CD14-positive monocyte (primary cell): Measurements from ENCODE around the gene NDUFS6. TPM values are rescaled to one million over a fixed set of nuclear protein-coding genes. Genes with fewer than 3 reads are reported as not detected.
A peak's percentile ranks its signal among the peaks of the same experiment; 100 is the strongest.

ENCODE experiments used
- DNase-seq, 3 donors: peaks; one replicate each; pipeline ENCODE4 v3.0.0-alpha.2; 2011 to 2022
- H2AFZ ChIP-seq: 2 replicates; pipeline ENCODE4 v1.6.0; 2012; ENCODE audit warnings: mild to moderate bottlenecking, low read depth, low read length, inconsistent platforms; ENCODE audit not compliant: insufficient read depth, poor library complexity, severe bottlenecking
- H3K27ac ChIP-seq, 2 donors: 1 replicate in 1 of 2; 2 replicates in 1 of 2; pipeline ENCODE4 v1.5.1; 2012 to 2013; ENCODE audit warnings: low read length in 2 of 2, control low read depth in 1 of 2, inconsistent platforms in 1 of 2, low read depth in 1 of 2, mild to moderate bottlenecking in 1 of 2
- H3K27me3 ChIP-seq, 2 donors: one replicate each; pipeline versions ENCODE4 v1.6.0 to v1.6.1; 2011 to 2013; ENCODE audit warnings: low read length in 2 of 2; ENCODE audit not compliant: control insufficient read depth in 2 of 2, insufficient read depth in 2 of 2
- H3K36me3 ChIP-seq, 2 donors: replicated peaks in 1 of 2; 1 replicate in 1 of 2; 2 replicates in 1 of 2; pipeline versions ENCODE4 v1.5.1 to v1.6.1; 2012 to 2013; ENCODE audit warnings: low read length in 2 of 2, control low read depth in 1 of 2, inconsistent platforms in 1 of 2, mild to moderate bottlenecking in 1 of 2; ENCODE audit not compliant: insufficient read depth in 2 of 2, control insufficient read depth in 1 of 2
- H3K4me1 ChIP-seq, 2 donors: 1 replicate in 1 of 2; 2 replicates in 1 of 2; pipeline versions ENCODE4 v1.5.1 to v1.6.1; 2012 to 2013; ENCODE audit warnings: low read length in 2 of 2, control low read depth in 1 of 2, inconsistent platforms in 1 of 2, mild to moderate bottlenecking in 1 of 2, moderate library complexity in 1 of 2; ENCODE audit not compliant: insufficient read depth in 2 of 2, control insufficient read depth in 1 of 2
- H3K4me2 ChIP-seq: replicated peaks from 2 replicates; pipeline ENCODE3; 2012; ENCODE audit warnings: low read length, moderate library complexity, mild to moderate bottlenecking; ENCODE audit not compliant: poor library complexity, severe bottlenecking; ENCODE audit errors: extremely low read depth
- H3K4me3 ChIP-seq, 3 experiments: fragments of 200-600 bp in 1 of 3; sonication (generic) in 1 of 3; replicated peaks in 1 of 3; 1 replicate in 2 of 3; 2 replicates in 1 of 3; pipeline ENCODE4 v1.5.1; 2011 to 2013; ENCODE audit warnings: low read length in 3 of 3, mild to moderate bottlenecking in 3 of 3, control low read depth in 2 of 3, low read depth in 2 of 3, inconsistent platforms in 1 of 3, moderate library complexity in 1 of 3
- H3K79me2 ChIP-seq: 2 replicates; pipeline ENCODE4 v1.6.0; 2012; ENCODE audit warnings: mild to moderate bottlenecking, control low read depth, inconsistent platforms, low read length, moderate library complexity; ENCODE audit not compliant: insufficient read depth
- H3K9ac ChIP-seq: 2 replicates; pipeline ENCODE4 v1.6.0; 2017; ENCODE audit warnings: low read length, mild to moderate bottlenecking; ENCODE audit not compliant: insufficient read depth, poor library complexity, severe bottlenecking
- H3K9me3 ChIP-seq, 2 donors: replicated peaks in 1 of 2; 1 replicate in 1 of 2; 2 replicates in 1 of 2; pipeline versions ENCODE4 v1.5.1 to v1.6.1; 2012 to 2013; ENCODE audit warnings: low read length in 2 of 2, control low read depth in 1 of 2; ENCODE audit not compliant: control insufficient read depth in 1 of 2, insufficient read depth in 1 of 2
- H4K20me1 ChIP-seq: 2 replicates; pipeline ENCODE4 v1.6.0; 2012; ENCODE audit warnings: mild to moderate bottlenecking, low read length, control low read depth, moderate library complexity; ENCODE audit not compliant: insufficient read depth
- H3K27ac Mint-ChIP-seq, 7 donors: one replicate each; pipeline ENCODE4 v1.8.0; 2020; ENCODE audit warnings: mild to moderate bottlenecking in 7 of 7, mixed read lengths in 7 of 7, moderate library complexity in 6 of 7, inconsistent platforms in 2 of 7
- H3K27me3 Mint-ChIP-seq, 3 donors: one replicate each; pipeline ENCODE4 v1.8.0; 2021 to 2022; ENCODE audit warnings: low read depth in 3 of 3, mild to moderate bottlenecking in 3 of 3, mixed read lengths in 3 of 3, moderate library complexity in 3 of 3, inconsistent platforms in 1 of 3
- H3K36me3 Mint-ChIP-seq, 2 donors: one replicate each; pipeline ENCODE4 v1.8.0; 2020; ENCODE audit warnings: mixed read lengths in 2 of 2, inconsistent platforms in 1 of 2, mild to moderate bottlenecking in 1 of 2
- H3K4me1 Mint-ChIP-seq: one replicate; pipeline ENCODE4 v1.8.0; 2020; ENCODE audit warnings: mild to moderate bottlenecking, mixed read lengths
- H3K4me3 Mint-ChIP-seq, 2 donors: one replicate each; pipeline ENCODE4 v1.8.0; 2020; ENCODE audit warnings: mild to moderate bottlenecking in 2 of 2, mixed read lengths in 2 of 2, moderate library complexity in 1 of 2
- H3K9me3 Mint-ChIP-seq, 7 donors: one replicate each; pipeline ENCODE4 v1.8.0; 2020 to 2022; ENCODE audit warnings: mixed read lengths in 7 of 7, mild to moderate bottlenecking in 6 of 7, moderate library complexity in 6 of 7, inconsistent platforms in 2 of 7
- WGBS: methylation state at CpG from one replicate; pipeline ENCODE4 v1.1.5; 2013; ENCODE audit warnings: missing lambda C conversion rate; ENCODE audit not compliant: insufficient coverage; 5-methylcytosine and 5-hydroxymethylcytosine counted together
- intact Hi-C, 2 donors: fragments of 100-400 bp; cut with micrococcal nuclease; formaldehyde crosslinking; loops; one replicate each; pipeline versions ENCODE4 v1.15.0 to v1.15.1; 2023
- polyA plus RNA-seq, 3 donors: library from polyadenylated mRNA; depleted of rRNA in 1 of 3; unstranded in 2 of 3; stranded (reverse) in 1 of 3; fragments of 300-500 nt in 2 of 3; fragments of >200 nt in 1 of 3; fragmentation: Illumina TruSeq in 2 of 3; gene quantifications; 1 replicate in 2 of 3; 2 replicates in 1 of 3; pipeline ENCODE4 v1.2.3, GENCODE V29; 2012 to 2021
- TF ChIP-seq, protein P1 (sequence below): fragments of 200-600 bp; IDR thresholded peaks from one replicate; pipeline ENCODE4 v1.8.0; 2022; ENCODE audit warnings: antibody characterized with exemption, mild to moderate bottlenecking

Gene NDUFS6
- polyA plus RNA-seq, 3 donors = 20.5 to 62.3 (median 62.2) TPM

DNA sequence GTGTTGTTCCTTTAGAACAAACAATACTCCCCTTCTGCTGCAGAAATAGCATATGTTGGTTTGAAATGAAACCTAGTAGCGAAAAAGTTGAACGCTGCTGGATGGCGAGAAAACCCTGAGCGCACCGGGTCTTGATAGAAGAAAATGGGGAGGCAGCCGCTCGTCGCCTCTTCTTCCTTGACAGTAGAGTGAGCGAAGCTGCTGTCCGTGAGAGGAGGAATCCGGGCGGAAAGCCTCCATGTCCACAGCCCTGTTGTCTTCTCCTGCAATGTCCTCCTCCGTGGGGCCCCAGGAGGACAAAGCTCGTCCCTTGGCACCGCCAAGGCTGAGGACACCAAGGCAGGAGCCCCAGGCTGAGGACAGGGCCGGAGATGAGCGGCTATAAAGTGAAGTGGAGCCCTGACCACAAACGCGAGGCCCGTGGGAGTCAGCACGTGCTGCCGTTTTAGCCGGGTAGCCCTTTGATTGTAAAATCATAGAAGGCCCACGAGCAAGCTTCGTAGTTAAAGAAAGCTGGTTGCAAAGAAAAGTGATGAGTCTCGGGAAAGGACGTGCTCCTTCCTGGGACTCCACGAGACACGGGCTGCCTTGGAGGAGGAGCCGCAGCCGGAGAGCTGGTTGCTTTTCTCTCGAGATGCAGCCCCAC is 37.1 kb upstream of the NDUFS6 start:
- peaks cover 0 to 3% (median 0%) of the 10 kb centered on the region in 7 donors for H3K9me3 Mint-ChIP-seq
- H3K4me3 Mint-ChIP-seq = peak overlapping the region in 1 of 2 donors; percentile 35
- Histone ChIP-seq H3K27me3 (no peaks in the 10 kb centered on the region), H4K20me1 (no peaks in the 10 kb centered on the region), H3K27ac (no peak overlapping the region), H3K4me3 (no peak overlapping the region), H3K36me3 (no peaks in the 10 kb centered on the region), H2AFZ (no peak overlapping the region), H3K9me3 (no peaks in the 10 kb centered on the region), H3K4me2 (no peak overlapping the region), H3K79me2 (no peaks in the 10 kb centered on the region), H3K9ac (no peak overlapping the region), H3K4me1 (no peaks in the 10 kb centered on the region)
- H3K36me3 Mint-ChIP-seq = no peaks in the 10 kb centered on the region
- no peak for DNase-seq
- no peak overlapping the region for H3K27ac Mint-ChIP-seq
- WGBS = 82% methylated on average over 30 of the region's 32 CpGs
- TF ChIP-seq, protein P1, sequence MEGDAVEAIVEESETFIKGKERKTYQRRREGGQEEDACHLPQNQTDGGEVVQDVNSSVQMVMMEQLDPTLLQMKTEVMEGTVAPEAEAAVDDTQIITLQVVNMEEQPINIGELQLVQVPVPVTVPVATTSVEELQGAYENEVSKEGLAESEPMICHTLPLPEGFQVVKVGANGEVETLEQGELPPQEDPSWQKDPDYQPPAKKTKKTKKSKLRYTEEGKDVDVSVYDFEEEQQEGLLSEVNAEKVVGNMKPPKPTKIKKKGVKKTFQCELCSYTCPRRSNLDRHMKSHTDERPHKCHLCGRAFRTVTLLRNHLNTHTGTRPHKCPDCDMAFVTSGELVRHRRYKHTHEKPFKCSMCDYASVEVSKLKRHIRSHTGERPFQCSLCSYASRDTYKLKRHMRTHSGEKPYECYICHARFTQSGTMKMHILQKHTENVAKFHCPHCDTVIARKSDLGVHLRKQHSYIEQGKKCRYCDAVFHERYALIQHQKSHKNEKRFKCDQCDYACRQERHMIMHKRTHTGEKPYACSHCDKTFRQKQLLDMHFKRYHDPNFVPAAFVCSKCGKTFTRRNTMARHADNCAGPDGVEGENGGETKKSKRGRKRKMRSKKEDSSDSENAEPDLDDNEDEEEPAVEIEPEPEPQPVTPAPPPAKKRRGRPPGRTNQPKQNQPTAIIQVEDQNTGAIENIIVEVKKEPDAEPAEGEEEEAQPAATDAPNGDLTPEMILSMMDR = no peak
- intact Hi-C loops = loop anchor here in 1 of 2 donors (10.0 kb wide), 1 partner anchor 271 kb away; no protein-coding TSS in a partner anchor
- H3K4me1 Mint-ChIP-seq = no peaks in the 10 kb centered on the region
- peaks cover 5 to 20% (median 13%) of the 10 kb centered on the region in 3 donors for H3K27me3 Mint-ChIP-seq

DNA sequence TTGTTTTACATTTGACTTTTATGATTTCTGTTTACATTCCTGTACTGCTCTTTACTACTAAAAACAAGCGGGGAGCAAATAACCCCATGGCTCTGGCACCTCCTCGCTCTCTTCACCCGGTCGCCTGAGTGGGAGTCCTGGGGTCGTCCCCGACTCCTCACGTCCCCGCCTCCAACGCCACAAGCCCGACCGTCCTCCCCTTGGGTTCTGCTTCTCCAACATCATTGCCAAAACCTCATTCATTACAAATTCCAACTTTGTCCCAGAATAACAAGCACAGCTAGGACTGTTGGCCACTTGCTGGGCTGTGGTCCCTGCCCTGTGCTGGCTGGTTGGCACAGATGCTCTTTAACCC is 36.6 kb upstream of the NDUFS6 start:
- Histone ChIP-seq H4K20me1 (no peaks in the 10 kb centered on the region), H3K27ac (no peak overlapping the region), H3K9ac (no peak overlapping the region), H2AFZ (no peak overlapping the region), H3K79me2 (no peaks in the 10 kb centered on the region), H3K27me3 (no peaks in the 10 kb centered on the region), H3K4me1 (no peaks in the 10 kb centered on the region), H3K4me3 (no peak overlapping the region), H3K36me3 (no peaks in the 10 kb centered on the region), H3K9me3 (no peaks in the 10 kb centered on the region), H3K4me2 (no peak overlapping the region)
- peaks cover 5 to 20% (median 14%) of the 10 kb centered on the region in 3 donors for H3K27me3 Mint-ChIP-seq
- H3K4me1 Mint-ChIP-seq = no peaks in the 10 kb centered on the region
- H3K4me3 Mint-ChIP-seq = peak overlapping the region in 1 of 2 donors; percentile 7
- H3K27ac Mint-ChIP-seq = no peak overlapping the region
- WGBS = 85% methylated on average over 11 of the region's 11 CpGs
- intact Hi-C loops = loop anchor here in 1 of 2 donors (10.0 kb wide), 1 partner anchor 270 kb away; no protein-coding TSS in a partner anchor
- H3K36me3 Mint-ChIP-seq = no peaks in the 10 kb centered on the region
- peaks cover 0 to 3% (median 0%) of the 10 kb centered on the region in 7 donors for H3K9me3 Mint-ChIP-seq
- TF ChIP-seq, protein P1 = no peak
- no peak for DNase-seq
